GM19397 (cell line): Measurements from ENCODE around the gene CCDC90B.

Experiments used
- ATAC-seq: cut with Tn5 transposase; IDR thresholded peaks from one replicate; pipeline ENCODE4 v1.9.1; 2021; ENCODE audit warnings: mild to moderate bottlenecking, moderate library complexity; ENCODE audit not compliant: unreplicated experiment

Gene CCDC90B

GRCh38 chr11:83241291-83241946 lies 44.7 kb downstream of the CCDC90B start:
- no peak for ATAC-seq

- ATAC-seq: no peak
Measured at GRCh38 chr11:83238111-83238510, 48.1 kb downstream of the CCDC90B start.

- ATAC-seq: no peak
Measured at GRCh38 chr11:83235825-83236224, 50.3 kb downstream of the CCDC90B start.

- no peak for ATAC-seq
Measured at GRCh38 chr11:83223457-83223856, 62.7 kb downstream of the CCDC90B start.

GRCh38 chr11:83222499-83222898 lies 63.7 kb downstream of the CCDC90B start:
- no peak for ATAC-seq

GRCh38 chr11:83221694-83222093 lies 64.5 kb downstream of the CCDC90B start:
- no peak for ATAC-seq

GRCh38 chr11:83220260-83220659 lies 65.9 kb downstream of the CCDC90B start:
- no peak for ATAC-seq

GRCh38 chr11:83219095-83219494 lies 67.1 kb downstream of the CCDC90B start:
- ATAC-seq: no peak
